HUES48 (cell line): ENCODE measurements around the gene YWHAB.

ENCODE experiments used
- H3K27ac ChIP-seq: one replicate; pipeline ENCODE4 v1.7.0; 2013; ENCODE audit warnings: low read depth, low read length, inconsistent platforms
- H3K27me3 ChIP-seq: 2 replicates; pipeline ENCODE4 v1.6.1; 2013; ENCODE audit warnings: mild to moderate bottlenecking, low read length; ENCODE audit not compliant: control insufficient read depth, insufficient read depth
- H3K36me3 ChIP-seq: 2 replicates; pipeline ENCODE4 v1.6.1; 2013; ENCODE audit warnings: low read length; ENCODE audit not compliant: control insufficient read depth, insufficient read depth
- H3K4me1 ChIP-seq: 2 replicates; pipeline ENCODE4 v1.6.1; 2013; ENCODE audit warnings: mild to moderate bottlenecking, low read length; ENCODE audit not compliant: control insufficient read depth, insufficient read depth
- H3K4me3 ChIP-seq: 2 replicates; pipeline ENCODE4 v1.5.1; 2013; ENCODE audit warnings: mild to moderate bottlenecking, low read depth, low read length
- H3K9ac ChIP-seq: 2 replicates; pipeline ENCODE4 v1.6.1; 2013; ENCODE audit warnings: mild to moderate bottlenecking, low read depth, low read length, moderate library complexity
- H3K9me3 ChIP-seq: 2 replicates; pipeline ENCODE4 v1.6.1; 2013; ENCODE audit warnings: low read length; ENCODE audit not compliant: control insufficient read depth, insufficient read depth

YWHAB gene

DNA sequence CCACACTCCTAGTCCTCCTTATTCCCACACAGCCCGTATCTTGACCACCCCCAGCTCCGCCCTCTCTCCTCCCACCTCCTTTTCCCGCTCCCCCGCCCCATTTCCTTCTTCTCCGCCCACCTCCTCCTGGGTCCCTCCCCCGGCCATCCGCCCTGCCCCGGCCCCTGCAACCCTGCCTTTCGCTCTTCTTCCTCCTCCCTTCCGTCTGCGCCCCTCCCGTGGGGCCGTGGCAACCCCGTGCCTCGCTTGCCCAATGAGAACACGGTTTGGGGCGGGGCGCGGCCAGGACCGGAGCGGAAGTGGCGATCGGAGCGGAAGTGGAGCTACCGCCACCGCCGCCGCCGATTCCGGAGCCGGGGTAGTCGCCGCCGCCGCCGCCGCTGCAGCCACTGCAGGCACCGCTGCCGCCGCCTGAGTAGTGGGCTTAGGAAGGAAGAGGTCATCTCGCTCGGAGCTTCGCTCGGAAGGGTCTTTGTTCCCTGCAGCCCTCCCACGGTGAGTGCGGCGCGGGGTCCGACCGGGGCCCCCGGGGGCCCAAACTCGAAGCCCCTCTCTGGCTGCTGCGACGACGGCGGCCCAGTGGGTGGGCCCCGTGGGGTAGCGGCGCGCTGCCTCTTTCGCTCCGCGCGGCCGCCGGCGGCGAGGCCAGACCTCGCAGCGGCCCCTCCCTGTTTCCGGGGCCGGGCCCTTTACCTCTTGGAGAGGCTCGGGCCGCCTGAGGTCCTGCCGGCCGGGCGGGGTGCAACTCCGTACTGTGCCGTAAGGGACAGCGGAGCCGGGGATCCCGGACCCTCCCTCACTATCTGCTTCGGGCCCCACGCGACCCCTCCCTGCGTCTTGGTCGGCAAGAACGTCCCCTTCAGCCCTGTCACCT is at the start of gene YWHAB:
Gene YWHAB, plus strand, starts transcription at position 314 of the 874 bp plus-strand sequence. CDS start 15,829 bp downstream, outside the sequence.
- H3K36me3 ChIP-seq: peaks cover 20% of the 10 kb centered on the region
- H3K9me3 ChIP-seq: no peaks in the 10 kb centered on the region
- peaks cover 30% of the 10 kb centered on the region for H3K4me1 ChIP-seq
- peak within 1 kb of the TSS; percentile 96 for H3K27ac ChIP-seq
- H3K4me3 ChIP-seq: peak within 1 kb of the TSS; percentile 99
- no peaks in the 10 kb centered on the region for H3K27me3 ChIP-seq
- peak within 1 kb of the TSS; percentile 94 for H3K9ac ChIP-seq

DNA sequence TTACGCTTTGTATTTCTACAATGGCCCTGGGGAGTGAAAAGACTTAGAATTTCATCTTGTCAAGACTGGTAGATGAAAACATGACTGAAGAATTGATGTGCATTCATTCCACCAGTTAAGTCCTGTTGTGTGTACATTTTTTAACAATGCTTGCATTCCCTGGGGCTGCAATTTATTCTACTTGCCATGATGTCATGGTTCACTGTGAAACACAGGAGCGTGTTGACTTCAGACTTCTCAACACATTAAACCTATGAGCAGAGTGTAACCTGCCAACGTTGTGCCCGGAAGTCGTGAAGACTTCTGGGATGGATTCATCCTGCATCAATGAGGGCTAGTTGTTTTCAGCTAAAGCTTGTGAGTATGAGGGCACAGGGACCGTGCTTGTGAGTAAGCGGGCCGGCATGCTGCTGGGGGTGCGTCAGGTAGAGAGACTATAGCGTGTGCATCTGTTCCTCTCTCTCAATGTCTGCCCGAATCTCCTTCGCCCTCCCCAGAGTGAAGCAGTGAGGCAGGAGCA is 48.8 kb upstream of the YWHAB start:
- Histone ChIP-seq H3K9me3 (no peaks in the 10 kb centered on the region), H3K27me3 (no peaks in the 10 kb centered on the region), H3K9ac (no peak overlapping the region)

DNA sequence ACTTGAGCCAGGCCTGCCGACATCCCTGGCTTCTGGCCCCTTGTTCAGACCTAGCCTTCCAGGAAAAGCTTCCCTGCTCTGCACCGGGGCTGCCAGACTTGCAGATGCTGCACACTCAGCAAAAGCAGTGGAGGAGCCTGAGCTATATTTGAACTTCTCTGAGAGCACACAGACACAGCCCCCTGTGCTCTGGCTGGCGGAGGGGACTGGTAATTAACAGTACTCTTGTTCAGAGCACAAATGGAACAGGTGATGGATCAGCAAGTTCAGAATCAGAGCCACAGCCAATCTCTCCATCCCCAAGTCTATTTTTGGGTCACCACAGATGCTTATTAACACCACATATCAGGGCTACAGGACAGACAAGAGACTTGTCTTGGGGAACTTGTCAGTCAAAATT is 47.6 kb upstream of the YWHAB start:
- Histone ChIP-seq H3K4me1 (peaks cover 8% of the 10 kb centered on the region; the same call in 1 of the 2 replicates), H3K27ac (no peak overlapping the region), H3K9ac (no peak overlapping the region), H3K27me3 (no peaks in the 10 kb centered on the region), H3K36me3 (no peaks in the 10 kb centered on the region), H3K9me3 (no peaks in the 10 kb centered on the region), H3K4me3 (no peak overlapping the region)

More for the DNA sequence above, 48.8 kb upstream of the YWHAB start:
- peaks cover 8% of the 10 kb centered on the region; the same call in 1 of the 2 replicates for H3K4me1 ChIP-seq
- H3K4me3 ChIP-seq: no peak overlapping the region
- no peak overlapping the region for H3K27ac ChIP-seq
- H3K36me3 ChIP-seq: no peaks in the 10 kb centered on the region

DNA sequence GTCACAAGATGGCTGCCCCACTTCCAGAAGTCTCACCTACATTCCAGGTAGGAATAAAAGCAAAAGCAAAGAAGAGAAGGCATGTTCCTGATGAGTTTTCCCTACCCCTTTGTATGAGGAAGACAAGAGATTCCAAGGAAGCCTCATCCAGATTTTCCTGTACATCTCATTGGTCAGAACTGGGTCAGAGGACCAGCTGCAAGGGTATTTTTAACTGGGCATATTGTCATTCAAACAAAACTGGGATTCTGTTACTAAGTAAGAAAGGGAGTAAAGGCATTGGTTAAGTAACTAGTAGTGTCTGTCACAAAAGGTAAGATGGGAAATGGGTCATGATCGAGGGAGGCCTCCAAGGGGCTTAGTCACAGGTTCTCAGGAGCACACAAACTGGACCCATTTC is 47.0 kb upstream of the YWHAB start:
- Histone ChIP-seq H3K4me1 (peaks cover 8% of the 10 kb centered on the region; the same call in 1 of the 2 replicates), H3K27me3 (no peaks in the 10 kb centered on the region), H3K4me3 (no peak overlapping the region), H3K9ac (no peak overlapping the region), H3K36me3 (no peaks in the 10 kb centered on the region), H3K27ac (no peak overlapping the region), H3K9me3 (no peaks in the 10 kb centered on the region)

DNA sequence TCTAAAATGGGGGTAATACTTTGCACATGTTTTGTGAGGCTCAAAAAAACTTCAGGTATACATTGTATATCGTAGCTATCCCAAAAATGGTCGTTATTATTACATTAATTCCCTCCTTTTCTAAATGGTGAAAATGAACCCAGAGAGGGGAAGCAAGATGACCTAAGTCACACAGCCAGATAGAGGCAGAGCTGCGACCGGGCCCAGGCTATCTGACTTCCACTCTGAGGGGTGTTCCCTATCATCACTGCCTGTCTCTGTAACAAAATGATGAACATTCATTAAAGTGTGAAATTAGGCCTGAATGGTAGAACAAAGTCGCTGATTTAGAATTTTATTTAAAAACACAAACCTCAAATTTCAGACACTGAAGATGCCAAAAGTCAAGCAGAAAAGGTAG is 46.0 kb upstream of the YWHAB start:
- no peaks in the 10 kb centered on the region for H3K36me3 ChIP-seq
- H3K4me1 ChIP-seq: peaks cover 8% of the 10 kb centered on the region; the same call in 1 of the 2 replicates
- no peaks in the 10 kb centered on the region for H3K9me3 ChIP-seq
- H3K27ac ChIP-seq: no peak overlapping the region
- H3K27me3 ChIP-seq: no peaks in the 10 kb centered on the region
- H3K4me3 ChIP-seq: no peak overlapping the region
- H3K9ac ChIP-seq: no peak overlapping the region

DNA sequence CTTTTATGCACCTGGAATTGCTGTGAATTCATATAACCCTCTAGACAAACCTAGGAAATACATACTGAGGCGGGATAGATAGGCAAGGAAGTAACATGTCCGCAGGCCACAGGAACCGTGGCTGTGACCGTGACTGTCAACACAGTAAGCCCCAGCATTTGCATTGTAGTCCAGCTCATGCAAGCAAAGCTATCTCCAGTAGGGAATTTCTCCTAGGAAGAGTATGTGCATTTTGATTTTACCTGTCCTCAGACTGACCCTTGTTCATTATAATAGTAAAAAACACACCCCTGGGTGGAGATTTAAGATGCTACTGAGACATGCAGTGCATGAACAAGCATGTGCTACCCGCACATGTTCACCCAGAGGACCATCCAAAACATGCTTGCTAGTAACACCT is 44.7 kb upstream of the YWHAB start:
- no peak overlapping the region for H3K9ac ChIP-seq
- no peaks in the 10 kb centered on the region for H3K27me3 ChIP-seq
- no peak overlapping the region for H3K27ac ChIP-seq
- H3K36me3 ChIP-seq: no peaks in the 10 kb centered on the region
- H3K9me3 ChIP-seq: no peaks in the 10 kb centered on the region
- no peak overlapping the region for H3K4me3 ChIP-seq
- H3K4me1 ChIP-seq: peaks cover 5% of the 10 kb centered on the region; the same call in 1 of the 2 replicates

DNA sequence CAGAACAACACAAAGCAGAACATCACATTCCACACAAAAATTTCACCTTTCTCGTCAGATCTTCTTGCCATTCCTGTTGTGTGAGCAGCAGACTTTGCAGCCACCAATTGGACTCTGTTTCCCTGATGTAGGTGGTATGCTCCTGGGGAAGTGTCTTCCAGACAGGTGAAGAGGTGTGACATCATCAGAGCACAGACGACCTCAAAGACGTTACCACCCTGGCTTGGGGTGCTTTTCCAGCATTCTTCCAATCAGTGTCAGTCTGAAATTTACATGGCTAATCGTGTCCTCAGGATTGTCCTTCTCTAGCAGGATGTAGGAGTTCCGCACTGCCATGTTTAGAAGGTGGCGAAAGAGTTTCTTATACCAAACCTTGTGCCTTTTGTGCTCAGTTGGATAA is 43.5 kb upstream of the YWHAB start:
- H3K4me1 ChIP-seq: no peaks in the 10 kb centered on the region
- no peaks in the 10 kb centered on the region for H3K9me3 ChIP-seq
- H3K4me3 ChIP-seq: no peak overlapping the region
- H3K9ac ChIP-seq: no peak overlapping the region
- H3K36me3 ChIP-seq: no peaks in the 10 kb centered on the region
- no peak overlapping the region for H3K27ac ChIP-seq
- no peaks in the 10 kb centered on the region for H3K27me3 ChIP-seq

DNA sequence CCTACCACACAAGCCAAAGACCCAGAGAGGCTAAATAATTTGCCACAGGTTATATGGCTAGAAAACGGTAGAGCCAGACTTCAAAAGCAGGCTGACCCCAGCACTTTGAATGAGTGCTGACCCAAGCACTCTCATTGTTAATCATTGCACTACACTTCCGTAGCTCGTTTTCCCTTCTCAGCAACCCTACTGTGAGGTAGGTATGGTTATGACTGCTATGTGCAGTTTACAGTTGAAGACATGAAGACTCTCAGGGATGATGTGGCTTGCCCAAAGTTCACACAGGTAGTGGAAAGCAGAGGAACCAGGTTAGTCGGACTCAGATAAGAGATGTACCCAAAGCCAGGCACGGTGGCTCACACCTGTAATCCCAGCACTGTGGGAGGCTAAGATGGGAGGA is 41.6 kb upstream of the YWHAB start:
- no peaks in the 10 kb centered on the region for H3K9me3 ChIP-seq
- H3K36me3 ChIP-seq: no peaks in the 10 kb centered on the region
- H3K27ac ChIP-seq: no peak overlapping the region
- H3K4me3 ChIP-seq: no peak overlapping the region
- H3K27me3 ChIP-seq: no peaks in the 10 kb centered on the region
- no peak overlapping the region for H3K9ac ChIP-seq
- no peaks in the 10 kb centered on the region for H3K4me1 ChIP-seq

DNA sequence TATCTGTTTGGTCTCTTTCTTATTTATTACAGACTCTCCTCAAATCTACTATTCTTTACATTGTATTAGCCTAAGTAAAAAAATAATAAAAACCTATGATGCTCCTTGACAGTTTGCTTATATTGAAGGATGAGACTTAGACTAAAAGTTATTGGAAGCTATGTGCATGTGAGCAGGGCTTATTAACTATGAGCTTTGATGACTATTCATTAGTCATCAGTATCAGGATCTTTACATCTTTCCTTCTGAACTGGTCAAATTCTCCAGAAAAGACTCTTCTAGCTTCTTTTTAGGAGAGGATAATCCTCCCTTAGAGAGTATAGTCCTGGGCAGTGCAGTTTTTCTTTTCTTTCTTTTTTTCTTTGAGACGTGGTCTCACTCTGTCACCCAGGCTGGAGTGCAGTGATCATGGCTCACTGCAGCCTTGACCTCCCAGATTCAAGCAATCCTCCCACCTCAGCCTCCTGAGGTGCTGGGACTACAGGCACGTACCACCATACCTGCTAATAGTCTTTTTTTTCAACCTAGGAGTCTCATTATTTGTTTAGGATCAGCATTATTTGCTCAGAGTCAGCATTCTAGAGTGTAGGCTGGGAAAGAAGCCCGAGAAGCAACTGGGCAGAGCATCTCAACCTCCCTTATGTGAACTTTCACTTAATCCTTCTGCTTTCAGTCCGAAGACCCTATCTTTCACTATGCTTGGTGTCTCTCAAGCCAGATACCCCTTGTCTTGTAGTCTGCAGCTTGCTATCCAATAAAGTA is 37.1 kb upstream of the YWHAB start:
- no peaks in the 10 kb centered on the region for H3K27me3 ChIP-seq

DNA sequence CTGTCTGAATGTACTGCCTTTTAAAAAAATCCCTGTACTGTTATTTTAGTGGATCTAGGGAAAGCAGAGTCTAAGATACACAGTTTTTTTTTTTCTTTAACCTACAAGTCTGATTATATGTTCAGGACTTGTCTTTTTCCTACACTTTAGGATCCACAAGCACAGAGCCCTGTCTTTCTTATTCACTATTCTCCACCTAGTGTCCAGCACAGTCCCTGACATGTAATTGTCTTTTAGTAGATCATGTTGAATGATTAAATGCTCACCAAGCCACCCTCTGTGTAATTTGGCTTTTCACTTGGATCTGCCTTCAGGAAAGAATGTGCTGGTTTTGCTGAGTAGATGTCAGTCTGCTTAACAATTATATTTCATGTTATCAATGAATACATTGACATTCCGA is 35.8 kb upstream of the YWHAB start:
- no peaks in the 10 kb centered on the region for H3K9me3 ChIP-seq
- H3K4me1 ChIP-seq: peaks cover 5% of the 10 kb centered on the region
- no peaks in the 10 kb centered on the region for H3K27me3 ChIP-seq
- no peak overlapping the region for H3K9ac ChIP-seq
- H3K27ac ChIP-seq: no peak overlapping the region
- no peak overlapping the region for H3K4me3 ChIP-seq
- H3K36me3 ChIP-seq: no peaks in the 10 kb centered on the region

More for the DNA sequence above, 37.1 kb upstream of the YWHAB start:
- H3K36me3 ChIP-seq: no peaks in the 10 kb centered on the region
- H3K9ac ChIP-seq: no peak overlapping the region
- no peaks in the 10 kb centered on the region for H3K9me3 ChIP-seq
- no peak overlapping the region for H3K4me3 ChIP-seq
- H3K27ac ChIP-seq: no peak overlapping the region
- H3K4me1 ChIP-seq: peaks cover 5% of the 10 kb centered on the region

DNA sequence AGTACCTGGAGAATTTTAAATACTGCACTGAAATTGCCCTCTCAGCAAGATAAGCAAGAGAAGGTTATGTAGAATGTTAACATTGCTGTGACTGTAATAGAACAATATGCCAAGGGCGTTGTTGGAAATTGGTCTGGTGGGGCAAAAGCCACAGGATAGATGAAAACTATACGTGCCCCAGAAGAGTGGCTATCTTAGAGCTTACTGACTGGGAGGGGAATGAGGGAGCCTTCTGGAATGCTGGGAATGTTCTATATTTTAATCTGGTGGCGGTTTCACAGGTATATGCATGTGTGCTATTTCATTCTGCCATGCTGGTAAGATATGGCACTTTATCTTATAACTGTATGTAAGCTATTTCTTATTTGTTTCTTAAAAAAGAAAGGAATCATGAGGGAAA is 35.2 kb upstream of the YWHAB start:
- no peak overlapping the region for H3K4me3 ChIP-seq
- no peak overlapping the region for H3K9ac ChIP-seq
- no peaks in the 10 kb centered on the region for H3K36me3 ChIP-seq
- H3K9me3 ChIP-seq: no peaks in the 10 kb centered on the region
- H3K4me1 ChIP-seq: peaks cover 5% of the 10 kb centered on the region
- no peaks in the 10 kb centered on the region for H3K27me3 ChIP-seq
- H3K27ac ChIP-seq: no peak overlapping the region
